ENCODE data around the gene PKDREJ.

PKDREJ gene

GRCh38 chr22:46293577-46294260 lies 30.6 kb upstream of the PKDREJ start:
- H3K4me3 ChIP-seq (ENCODE audit: low read length) = no peak overlapping the region
- peak; percentile 78 for DNase-seq (ENCODE audit: low read depth)
- no peak; the same call in 1 of the 2 replicates for TF ChIP-seq CTCF (conservative IDR thresholded peaks at IDR 0.05; ENCODE audit: low read length)

DNA sequence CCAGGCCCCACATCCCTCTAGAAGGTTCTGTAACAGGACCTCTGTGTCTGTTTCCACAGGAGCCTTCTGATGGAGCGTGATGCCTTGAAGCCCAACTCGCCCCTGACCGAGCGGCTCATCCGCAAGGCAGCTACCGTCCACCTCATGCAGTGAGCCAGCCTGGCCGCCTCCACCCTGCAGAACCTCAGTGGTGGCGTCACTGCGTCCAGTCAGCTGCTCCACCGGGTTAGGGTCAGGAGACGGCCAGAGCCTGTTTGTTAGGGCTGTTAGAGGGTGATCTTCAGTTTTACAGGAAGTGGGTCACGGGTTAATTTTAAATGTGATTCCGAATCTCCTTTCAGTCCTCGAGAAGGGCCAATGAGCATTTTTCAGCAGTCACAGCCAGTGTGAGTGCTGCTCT lies 29.6 kb upstream of the PKDREJ start:
- TF ChIP-seq CTCF (conservative IDR thresholded peaks at IDR 0.05; ENCODE audit: low read length) = no peak
- no peak overlapping the region for H3K4me3 ChIP-seq (ENCODE audit: low read length)
- no peak for DNase-seq (ENCODE audit: low read depth)

GRCh38 chr22:46292173-46292572 lies 29.0 kb upstream of the PKDREJ start:
- TF ChIP-seq CTCF (conservative IDR thresholded peaks at IDR 0.05; ENCODE audit: low read length) = no peak
- no peak overlapping the region for H3K4me3 ChIP-seq (ENCODE audit: low read length)
- DNase-seq (ENCODE audit: low read depth) = no peak

- no peak for TF ChIP-seq CTCF (conservative IDR thresholded peaks at IDR 0.05; ENCODE audit: low read length)
- DNase-seq (ENCODE audit: low read depth) = no peak
- H3K4me3 ChIP-seq (ENCODE audit: low read length) = no peak overlapping the region
Measured at GRCh38 chr22:46290843-46291785, 28.0 kb upstream of the PKDREJ start.

GRCh38 chr22:46290121-46290842 lies 27.1 kb upstream of the PKDREJ start:
- TF ChIP-seq CTCF (conservative IDR thresholded peaks at IDR 0.05; ENCODE audit: low read length) = no peak
- DNase-seq (ENCODE audit: low read depth) = no peak
- H3K4me3 ChIP-seq (ENCODE audit: low read length) = no peak overlapping the region

DNA sequence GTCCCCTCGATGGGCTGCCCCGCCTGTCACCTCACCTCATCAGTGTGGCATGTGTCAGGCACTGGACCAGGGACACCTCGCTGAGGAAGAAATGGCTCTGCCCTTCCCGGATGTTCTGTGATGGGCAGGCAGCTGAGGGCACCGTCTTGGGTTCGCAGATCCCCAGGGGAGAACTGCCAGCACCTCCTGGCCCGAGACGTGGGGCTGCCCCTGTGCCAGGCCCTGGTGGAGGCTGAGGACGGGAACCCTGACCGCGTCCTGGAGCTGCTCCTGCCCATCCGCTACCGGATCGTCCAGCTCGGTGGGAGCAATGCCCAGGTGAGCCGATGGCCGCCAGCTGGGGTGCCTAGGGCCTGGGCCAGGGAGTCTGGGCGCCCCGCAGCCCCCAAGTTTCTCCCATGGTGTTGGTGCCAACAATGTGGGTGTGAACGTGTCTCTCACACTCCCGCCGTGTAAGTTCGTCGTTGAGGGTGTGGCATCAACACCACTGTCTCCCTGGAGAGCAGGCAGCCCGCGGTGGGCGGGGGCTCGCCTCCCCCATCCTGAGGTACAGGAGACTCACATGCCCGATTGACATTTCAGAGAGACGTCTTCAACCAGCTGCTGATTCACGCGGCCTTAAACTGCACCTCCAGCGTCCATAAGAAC lies 26.2 kb upstream of the PKDREJ start:
- TF ChIP-seq CTCF (conservative IDR thresholded peaks at IDR 0.05; ENCODE audit: low read length) = no peak
- no peak for DNase-seq (ENCODE audit: low read depth)
- H3K4me3 ChIP-seq (ENCODE audit: low read length) = no peak overlapping the region
